ENCODE data around the gene LIFR.

DNA sequence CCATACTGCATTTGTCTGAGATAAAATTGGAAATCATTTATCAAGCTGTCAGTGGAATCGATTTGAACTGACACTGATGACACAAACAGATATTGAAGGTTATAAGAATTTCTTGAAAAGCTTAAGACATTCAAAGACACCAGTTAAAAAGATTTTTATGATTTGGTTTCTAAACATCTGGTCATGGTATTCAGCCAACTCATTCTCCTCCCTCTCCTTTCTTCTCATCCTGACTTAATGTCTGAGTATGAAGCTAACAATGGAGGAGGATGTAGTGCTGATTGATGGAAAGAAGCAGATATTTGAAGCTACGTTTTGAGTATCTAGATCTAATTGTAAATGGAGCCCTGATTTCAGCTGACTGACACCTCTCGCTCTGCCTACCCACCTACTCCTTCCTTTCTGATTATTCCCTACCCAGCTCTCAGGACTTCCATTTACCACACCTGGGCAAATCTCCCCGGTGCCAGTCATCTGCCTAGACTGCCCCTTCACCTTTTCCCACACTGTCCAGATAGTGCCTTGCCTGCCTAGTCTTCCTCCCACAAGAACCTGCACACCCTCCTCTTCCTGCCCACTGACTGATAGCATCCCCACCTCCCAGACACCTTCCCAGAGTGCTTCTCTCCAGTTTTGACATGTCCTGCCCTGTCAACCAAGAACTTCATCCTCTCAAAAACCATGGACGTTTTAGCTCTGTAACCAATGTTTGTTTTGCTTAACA is 20.7 kb upstream of the LIFR start:
- TF ChIP-seq, protein P1, sequence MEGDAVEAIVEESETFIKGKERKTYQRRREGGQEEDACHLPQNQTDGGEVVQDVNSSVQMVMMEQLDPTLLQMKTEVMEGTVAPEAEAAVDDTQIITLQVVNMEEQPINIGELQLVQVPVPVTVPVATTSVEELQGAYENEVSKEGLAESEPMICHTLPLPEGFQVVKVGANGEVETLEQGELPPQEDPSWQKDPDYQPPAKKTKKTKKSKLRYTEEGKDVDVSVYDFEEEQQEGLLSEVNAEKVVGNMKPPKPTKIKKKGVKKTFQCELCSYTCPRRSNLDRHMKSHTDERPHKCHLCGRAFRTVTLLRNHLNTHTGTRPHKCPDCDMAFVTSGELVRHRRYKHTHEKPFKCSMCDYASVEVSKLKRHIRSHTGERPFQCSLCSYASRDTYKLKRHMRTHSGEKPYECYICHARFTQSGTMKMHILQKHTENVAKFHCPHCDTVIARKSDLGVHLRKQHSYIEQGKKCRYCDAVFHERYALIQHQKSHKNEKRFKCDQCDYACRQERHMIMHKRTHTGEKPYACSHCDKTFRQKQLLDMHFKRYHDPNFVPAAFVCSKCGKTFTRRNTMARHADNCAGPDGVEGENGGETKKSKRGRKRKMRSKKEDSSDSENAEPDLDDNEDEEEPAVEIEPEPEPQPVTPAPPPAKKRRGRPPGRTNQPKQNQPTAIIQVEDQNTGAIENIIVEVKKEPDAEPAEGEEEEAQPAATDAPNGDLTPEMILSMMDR (IDR thresholded peaks at IDR 0.05) = no peak
- TF ChIP-seq POLR2A (IDR thresholded peaks at IDR 0.05) = no peak

Measured in sigmoid colon (tissue), 3 donors.